Keratinocyte (primary cell): Measurements from ENCODE around the gene ARHGEF37. TPM values are rescaled to one million over a fixed set of nuclear protein-coding genes. Genes with fewer than 3 reads are reported as not detected.

Experiments
- DNase-seq: peaks from one replicate; pipeline ENCODE4 v3.0.0-alpha.2; 2011; ENCODE audit warnings: low read depth, missing footprints, low spot score
- FAIRE-seq: peaks from 2 replicates; lab custom pipeline; 2011; peaks lifted over from hg19 to GRCh38; lab: Jason Lieb, UNC
- H2AFZ ChIP-seq: 2 replicates; pipeline ENCODE4 v1.6.0; 2012; ENCODE audit warnings: low read length, control low read depth, inconsistent platforms; ENCODE audit not compliant: control insufficient read depth
- H3K27ac ChIP-seq: 2 replicates; pipeline ENCODE4 v1.5.1; 2011; ENCODE audit warnings: low read length; ENCODE audit not compliant: control insufficient read depth, insufficient read depth
- H3K27me3 ChIP-seq: 3 replicates; pipeline ENCODE4 v1.6.0; 2011; ENCODE audit warnings: low read length; ENCODE audit not compliant: control insufficient read depth, insufficient read depth; ENCODE audit errors: extremely low read depth
- H3K36me3 ChIP-seq, 2 experiments: 2 replicates in 1 of 2; 3 replicates in 1 of 2; pipeline ENCODE4 v1.5.1; 2011; ENCODE audit warnings: low read length in 2 of 2, mild to moderate bottlenecking in 1 of 2; ENCODE audit not compliant: control insufficient read depth in 2 of 2, insufficient read depth in 2 of 2; ENCODE audit errors: extremely low read depth in 1 of 2
- H3K4me1 ChIP-seq: 3 replicates; pipeline ENCODE4 v1.5.1; 2011; ENCODE audit warnings: low read length; ENCODE audit not compliant: control insufficient read depth, insufficient read depth; ENCODE audit errors: extremely low read depth
- H3K4me2 ChIP-seq: 3 replicates; pipeline ENCODE4 v1.6.0; 2011; ENCODE audit warnings: low read depth, low read length; ENCODE audit not compliant: control insufficient read depth, insufficient read depth; ENCODE audit errors: extremely low read depth
- H3K4me3 ChIP-seq, 3 experiments: fragments of 200-600 bp in 1 of 3; sonication (generic) in 1 of 3; 2 replicates in 2 of 3; 3 replicates in 1 of 3; pipeline ENCODE4 v1.5.1; 2011 to 2016; ENCODE audit warnings: low read length in 3 of 3, mild to moderate bottlenecking in 3 of 3, control low read depth in 2 of 3, inconsistent platforms in 1 of 3, low read depth in 1 of 3, mixed read lengths in 1 of 3, mixed run types in 1 of 3, moderate library complexity in 1 of 3; ENCODE audit not compliant: control insufficient read depth in 2 of 3, insufficient read depth in 2 of 3; ENCODE audit errors: extremely low read depth in 1 of 3
- H3K79me2 ChIP-seq: 2 replicates; pipeline ENCODE4 v1.6.0; 2012; ENCODE audit warnings: low read length; ENCODE audit not compliant: control insufficient read depth, insufficient read depth
- H3K9ac ChIP-seq: 3 replicates; pipeline ENCODE4 v1.6.0; 2011; ENCODE audit warnings: low read length; ENCODE audit not compliant: control insufficient read depth, insufficient read depth; ENCODE audit errors: extremely low read depth
- H3K9me1 ChIP-seq: 3 replicates; pipeline ENCODE4 v1.6.0; 2011; ENCODE audit warnings: low read length; ENCODE audit not compliant: control insufficient read depth, insufficient read depth; ENCODE audit errors: extremely low read depth
- H3K9me3 ChIP-seq: 2 replicates; pipeline ENCODE4 v1.5.1; 2012; ENCODE audit warnings: low read depth, low read length; ENCODE audit not compliant: control insufficient read depth
- H4K20me1 ChIP-seq: 3 replicates; pipeline ENCODE4 v1.6.0; 2011; ENCODE audit warnings: low read length; ENCODE audit not compliant: control insufficient read depth, insufficient read depth; ENCODE audit errors: extremely low read depth
- EZH2 ChIP-seq: IDR thresholded peaks from one replicate; pipeline ENCODE4 v1.6.1; 2012; ENCODE audit warnings: inconsistent platforms, mild to moderate bottlenecking, low read length, moderate library complexity
- dilution Hi-C: fragments of 300-500 bp; cut with MboI; formaldehyde crosslinking; loops from one replicate; pipeline ENCODE4 v1.7.0; 2020; ENCODE audit warnings: low sequenced_read_pairs; ENCODE audit not compliant: extremely low pct_ligation_motif_present
- polyA plus RNA-seq, 5 experiments: library from polyadenylated mRNA; depleted of rRNA in 3 of 5; stranded (reverse) in 3 of 5; stranded (forward) in 1 of 5; unstranded in 1 of 5; fragments of >200 nt; gene quantifications; 1 replicate in 1 of 5; 2 replicates in 3 of 5; 3 replicates in 1 of 5; pipeline versions ENCODE4 v1.2.1 to v1.2.3, GENCODE V29; 2011 to 2012; ENCODE audit warnings: missing spikeins in 2 of 5, low read depth in 1 of 5, low replicate concordance in 1 of 5
- TF ChIP-seq, protein P1 (sequence below), 3 experiments: IDR thresholded peaks in 1 of 3; conservative IDR thresholded peaks in 1 of 3; optimal IDR thresholded peaks in 1 of 3; 2 replicates in 2 of 3; 3 replicates in 1 of 3; pipeline versions ENCODE3 to v1.5.1; 2011; ENCODE audit warnings: low read length in 3 of 3, mild to moderate bottlenecking in 3 of 3, moderate library complexity in 2 of 3, control low read depth in 1 of 3, inconsistent platforms in 1 of 3; ENCODE audit not compliant: insufficient read depth in 2 of 3; ENCODE audit errors: extremely low read depth in 1 of 3

The ARHGEF37 gene
- polyA plus RNA-seq, 1 donor (not counting 4 experiments of a cell fraction or from before 2014, with no cell fraction given) = 8.7 TPM

DNA sequence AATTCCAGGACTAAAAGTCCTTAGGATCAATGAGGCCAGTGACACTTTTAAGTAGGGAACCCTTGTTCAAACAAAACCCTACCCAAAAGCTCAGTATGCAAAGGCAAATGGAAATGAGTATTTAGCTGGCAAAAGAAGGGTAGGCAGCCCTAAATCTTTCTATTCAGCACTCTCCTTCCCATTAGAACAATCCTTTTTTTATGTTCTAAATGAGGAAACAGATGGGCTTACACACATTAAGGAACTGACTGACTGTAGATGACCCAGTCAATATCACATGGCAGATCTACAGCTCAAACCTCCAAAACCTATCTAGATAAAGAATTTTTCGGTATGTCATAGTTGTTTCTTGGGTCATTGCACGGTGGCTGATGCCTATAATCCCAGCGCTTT is 37.3 kb upstream of the ARHGEF37 start:
- H3K27ac ChIP-seq = no peak overlapping the region
- H3K4me3 ChIP-seq = no peak overlapping the region

DNA sequence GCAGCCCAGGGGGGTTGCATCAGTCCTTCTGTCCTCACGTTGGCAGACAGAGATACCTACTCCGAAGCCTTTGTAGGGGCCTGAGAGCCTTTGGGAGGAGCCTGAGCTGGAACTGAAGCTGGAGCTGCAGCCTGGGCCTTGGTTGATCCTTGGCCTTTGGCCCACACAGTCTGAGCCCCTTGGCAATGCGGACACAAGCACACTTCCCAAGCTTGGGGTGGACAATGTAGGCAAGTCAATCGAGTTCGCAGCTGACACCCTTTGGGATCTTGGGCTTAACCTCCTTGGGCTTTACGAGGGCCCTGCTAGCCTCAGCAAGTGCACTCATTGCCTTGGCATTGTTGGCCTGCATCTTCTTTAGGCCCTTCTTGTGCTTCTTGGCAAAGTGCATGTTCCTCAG is 36.0 kb upstream of the ARHGEF37 start:
- H3K9ac ChIP-seq = no peak overlapping the region
- H3K9me1 ChIP-seq = no peaks in the 10 kb centered on the region
- TF ChIP-seq EZH2 = no peak
- TF ChIP-seq, protein P1, sequence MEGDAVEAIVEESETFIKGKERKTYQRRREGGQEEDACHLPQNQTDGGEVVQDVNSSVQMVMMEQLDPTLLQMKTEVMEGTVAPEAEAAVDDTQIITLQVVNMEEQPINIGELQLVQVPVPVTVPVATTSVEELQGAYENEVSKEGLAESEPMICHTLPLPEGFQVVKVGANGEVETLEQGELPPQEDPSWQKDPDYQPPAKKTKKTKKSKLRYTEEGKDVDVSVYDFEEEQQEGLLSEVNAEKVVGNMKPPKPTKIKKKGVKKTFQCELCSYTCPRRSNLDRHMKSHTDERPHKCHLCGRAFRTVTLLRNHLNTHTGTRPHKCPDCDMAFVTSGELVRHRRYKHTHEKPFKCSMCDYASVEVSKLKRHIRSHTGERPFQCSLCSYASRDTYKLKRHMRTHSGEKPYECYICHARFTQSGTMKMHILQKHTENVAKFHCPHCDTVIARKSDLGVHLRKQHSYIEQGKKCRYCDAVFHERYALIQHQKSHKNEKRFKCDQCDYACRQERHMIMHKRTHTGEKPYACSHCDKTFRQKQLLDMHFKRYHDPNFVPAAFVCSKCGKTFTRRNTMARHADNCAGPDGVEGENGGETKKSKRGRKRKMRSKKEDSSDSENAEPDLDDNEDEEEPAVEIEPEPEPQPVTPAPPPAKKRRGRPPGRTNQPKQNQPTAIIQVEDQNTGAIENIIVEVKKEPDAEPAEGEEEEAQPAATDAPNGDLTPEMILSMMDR (optimal IDR thresholded peaks at IDR 0.05 in 1 of 3, IDR thresholded peaks at IDR 0.05 in 1 of 3, conservative IDR thresholded peaks at IDR 0.05 in 1 of 3; ENCODE audit: extremely low read depth in 1 of 3, insufficient read depth in 2 of 3, low read length in 3 of 3) = no peak
- H3K4me2 ChIP-seq = no peak overlapping the region
- no peaks in the 10 kb centered on the region for H3K27me3 ChIP-seq
- dilution Hi-C loops = no loop called here
- no peak for DNase-seq
- H3K36me3 ChIP-seq = peaks cover 19 to 51% of the 10 kb centered on the region in 2 experiments
- H3K79me2 ChIP-seq = peaks cover 98% of the 10 kb centered on the region
- no peak overlapping the region for H3K4me3 ChIP-seq
- H4K20me1 ChIP-seq = peaks cover 8% of the 10 kb centered on the region
- no peak overlapping the region for H2AFZ ChIP-seq
- no peak for FAIRE-seq
- no peak overlapping the region for H3K27ac ChIP-seq
- peaks cover 28% of the 10 kb centered on the region for H3K4me1 ChIP-seq
- H3K9me3 ChIP-seq = no peaks in the 10 kb centered on the region

More for the DNA sequence above, 37.3 kb upstream of the ARHGEF37 start:
- Histone ChIP-seq H2AFZ (no peak overlapping the region), H3K9ac (no peak overlapping the region), H3K9me1 (no peaks in the 10 kb centered on the region), H3K79me2 (peaks cover 98% of the 10 kb centered on the region), H3K4me2 (no peak overlapping the region), H4K20me1 (peaks cover 8% of the 10 kb centered on the region), H3K9me3 (no peaks in the 10 kb centered on the region), H3K36me3 (peaks cover 23 to 41% of the 10 kb centered on the region in 2 experiments), H3K4me1 (peaks cover 26% of the 10 kb centered on the region), H3K27me3 (no peaks in the 10 kb centered on the region)
- dilution Hi-C loops = no loop called here
- DNase-seq (no peak), FAIRE-seq (no peak)
- TF ChIP-seq EZH2 = no peak
- TF ChIP-seq, protein P1 (optimal IDR thresholded peaks at IDR 0.05 in 1 of 3, IDR thresholded peaks at IDR 0.05 in 1 of 3, conservative IDR thresholded peaks at IDR 0.05 in 1 of 3; ENCODE audit: extremely low read depth in 1 of 3, insufficient read depth in 2 of 3, low read length in 3 of 3) = no peak
